Measurements from ENCODE around the gene VAV2.

GRCh38 chr9:133938753-133939152 lies 53.4 kb downstream of the VAV2 start:
- TF ChIP-seq CTCF (IDR thresholded peaks at IDR 0.05) (no peak), POLR2A (IDR thresholded peaks at IDR 0.05) (no peak)
